LNCaP clone FGC (cell line): ENCODE results near the gene ABHD8.

Source experiments
- DNase-seq: peaks from one replicate; pipeline ENCODE4 v3.0.0-alpha.2; 2011; ENCODE audit warnings: low read depth
- H3K4me3 ChIP-seq: 2 replicates; pipeline ENCODE4 v1.5.1; 2011; ENCODE audit warnings: mild to moderate bottlenecking, low read depth, low read length, control low read depth
- TF ChIP-seq, protein P1 (sequence below): IDR thresholded peaks from 2 replicates; pipeline ENCODE4 v1.5.1; 2012; ENCODE audit warnings: mild to moderate bottlenecking; ENCODE audit not compliant: control insufficient read depth, insufficient read depth; ENCODE audit errors: extremely low read depth

ABHD8 gene

DNA sequence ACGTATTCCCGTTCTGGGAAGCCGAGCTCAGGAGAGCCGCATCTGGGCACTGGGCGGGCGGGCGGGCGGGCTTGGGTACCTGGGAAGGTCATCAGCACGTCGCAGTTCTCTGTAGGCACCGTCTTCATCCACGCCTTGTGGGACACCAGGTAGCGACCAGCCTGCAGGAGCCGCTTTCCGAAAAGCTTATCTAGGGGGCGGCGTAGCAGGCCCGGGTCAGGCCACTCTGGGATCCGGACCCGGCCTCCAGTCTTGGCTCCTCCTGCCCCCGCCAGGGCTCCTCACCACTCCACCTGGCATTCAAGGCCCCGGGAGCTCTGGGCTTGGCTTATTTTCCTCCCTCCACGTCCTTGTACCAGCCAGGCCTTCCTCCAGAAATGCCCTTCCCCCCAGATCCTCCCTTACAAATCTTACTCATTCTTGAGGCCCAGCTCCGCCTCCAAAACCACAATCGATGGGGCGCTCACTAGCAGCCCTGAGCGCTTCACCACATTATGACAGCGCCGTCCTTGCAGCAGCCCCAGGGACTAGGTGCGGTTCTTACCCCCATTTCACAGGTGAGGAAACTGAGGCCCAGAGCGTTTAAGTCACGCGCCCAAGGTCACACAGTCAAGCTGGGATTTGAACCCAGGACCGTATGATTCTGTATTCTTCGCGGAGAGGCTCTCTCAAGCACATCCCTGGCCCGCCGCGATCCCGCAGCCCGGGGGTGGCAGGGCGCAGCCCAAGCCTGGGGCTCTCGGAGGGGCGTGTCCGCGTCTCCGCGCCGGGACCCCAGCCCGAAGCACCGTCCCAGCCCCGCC is 30.6 kb upstream of the ABHD8 start:
- TF ChIP-seq, protein P1, sequence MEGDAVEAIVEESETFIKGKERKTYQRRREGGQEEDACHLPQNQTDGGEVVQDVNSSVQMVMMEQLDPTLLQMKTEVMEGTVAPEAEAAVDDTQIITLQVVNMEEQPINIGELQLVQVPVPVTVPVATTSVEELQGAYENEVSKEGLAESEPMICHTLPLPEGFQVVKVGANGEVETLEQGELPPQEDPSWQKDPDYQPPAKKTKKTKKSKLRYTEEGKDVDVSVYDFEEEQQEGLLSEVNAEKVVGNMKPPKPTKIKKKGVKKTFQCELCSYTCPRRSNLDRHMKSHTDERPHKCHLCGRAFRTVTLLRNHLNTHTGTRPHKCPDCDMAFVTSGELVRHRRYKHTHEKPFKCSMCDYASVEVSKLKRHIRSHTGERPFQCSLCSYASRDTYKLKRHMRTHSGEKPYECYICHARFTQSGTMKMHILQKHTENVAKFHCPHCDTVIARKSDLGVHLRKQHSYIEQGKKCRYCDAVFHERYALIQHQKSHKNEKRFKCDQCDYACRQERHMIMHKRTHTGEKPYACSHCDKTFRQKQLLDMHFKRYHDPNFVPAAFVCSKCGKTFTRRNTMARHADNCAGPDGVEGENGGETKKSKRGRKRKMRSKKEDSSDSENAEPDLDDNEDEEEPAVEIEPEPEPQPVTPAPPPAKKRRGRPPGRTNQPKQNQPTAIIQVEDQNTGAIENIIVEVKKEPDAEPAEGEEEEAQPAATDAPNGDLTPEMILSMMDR, result no peak
- no peak for DNase-seq
- H3K4me3 ChIP-seq, result peak overlapping the region; percentile 75

DNA sequence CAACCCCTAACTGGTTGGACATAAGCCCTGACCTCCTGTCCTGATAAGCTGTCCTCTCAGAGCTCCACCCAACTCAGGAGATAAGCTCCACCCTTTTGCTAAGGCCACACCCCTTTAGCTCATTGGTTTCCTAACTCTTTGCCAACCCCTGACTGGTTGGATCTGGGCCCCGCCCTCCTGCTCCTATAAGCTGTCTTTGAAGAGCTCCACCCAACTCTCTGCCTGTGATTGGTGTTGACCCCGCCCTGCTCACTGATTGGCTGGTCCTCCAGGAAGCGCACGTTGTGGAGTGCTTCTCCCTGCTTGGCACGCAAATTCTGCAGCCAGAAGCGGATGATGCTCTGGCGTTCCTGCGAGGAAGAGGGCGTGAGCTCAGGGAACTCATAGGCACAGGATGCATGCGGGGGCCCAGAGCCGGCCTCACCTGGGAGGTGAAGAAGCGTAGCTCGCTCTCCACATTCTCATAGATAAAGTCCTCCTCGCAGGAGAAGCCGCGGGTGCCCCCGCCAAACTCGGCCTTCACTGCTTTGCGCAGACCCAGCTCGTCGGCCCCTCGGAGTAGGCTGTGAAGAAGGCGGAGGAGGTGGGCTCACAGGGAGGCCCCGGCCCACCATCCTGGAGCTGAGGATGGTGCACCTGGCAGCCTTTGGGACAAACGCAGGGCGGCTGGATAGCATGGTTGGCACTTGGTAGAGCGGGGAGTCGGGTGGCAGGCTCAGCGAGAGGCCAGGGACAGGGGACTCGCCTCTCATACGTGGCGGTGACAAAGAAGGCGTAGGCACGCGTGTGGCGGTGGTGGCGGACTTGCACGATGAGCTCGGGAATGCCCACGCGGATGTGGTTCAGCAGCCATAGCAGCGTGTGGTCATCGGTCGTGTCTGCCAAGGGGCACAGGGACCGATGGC is 29.7 kb upstream of the ABHD8 start:
- DNase-seq, result peak; percentile 63
- TF ChIP-seq, protein P1, result no peak
- H3K4me3 ChIP-seq, result no peak overlapping the region

DNA sequence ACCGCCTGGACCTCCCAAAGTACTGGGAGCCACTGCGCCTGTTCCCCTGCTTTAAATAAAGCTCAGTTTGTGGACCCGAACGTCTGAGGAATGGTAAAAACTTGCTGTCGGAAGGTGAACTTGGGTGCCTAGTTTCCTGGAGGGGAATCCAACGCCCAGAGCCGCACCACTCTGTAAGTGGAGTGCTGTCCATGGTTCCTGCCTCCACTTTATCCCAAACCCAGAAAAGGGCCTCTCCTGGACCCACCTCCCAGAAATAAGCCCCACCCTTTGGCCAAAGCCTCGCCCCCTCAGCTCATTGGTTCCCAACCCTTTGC is 29.1 kb upstream of the ABHD8 start:
- H3K4me3 ChIP-seq, result no peak overlapping the region
- TF ChIP-seq, protein P1, result no peak
- no peak for DNase-seq

DNA sequence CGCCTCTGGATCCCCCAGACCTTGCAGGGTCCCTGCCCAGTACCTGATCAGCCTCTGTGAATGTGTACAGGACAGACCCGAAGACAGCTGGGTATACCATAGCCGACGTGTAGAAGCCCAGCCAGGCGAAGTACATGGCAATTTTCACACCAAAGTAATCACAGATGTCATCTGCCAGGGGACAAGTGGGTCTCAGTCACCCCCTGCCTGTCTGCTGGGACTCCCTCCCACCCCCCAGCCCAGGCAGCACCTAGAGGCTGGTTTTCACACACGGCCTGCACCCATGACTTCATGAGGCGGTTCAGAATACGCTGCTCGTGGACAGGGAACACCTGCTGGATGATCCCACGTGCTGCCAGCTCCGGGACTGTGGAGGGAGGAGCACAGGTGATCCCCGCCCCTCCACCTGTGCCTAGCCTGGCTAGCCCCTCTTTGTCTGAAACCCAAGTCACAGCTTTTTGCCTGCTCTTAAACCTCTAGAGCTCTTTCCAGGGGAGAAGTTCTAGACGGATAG is 27.9 kb upstream of the ABHD8 start:
- no peak overlapping the region for H3K4me3 ChIP-seq
- DNase-seq, result no peak
- TF ChIP-seq, protein P1, result no peak

DNA sequence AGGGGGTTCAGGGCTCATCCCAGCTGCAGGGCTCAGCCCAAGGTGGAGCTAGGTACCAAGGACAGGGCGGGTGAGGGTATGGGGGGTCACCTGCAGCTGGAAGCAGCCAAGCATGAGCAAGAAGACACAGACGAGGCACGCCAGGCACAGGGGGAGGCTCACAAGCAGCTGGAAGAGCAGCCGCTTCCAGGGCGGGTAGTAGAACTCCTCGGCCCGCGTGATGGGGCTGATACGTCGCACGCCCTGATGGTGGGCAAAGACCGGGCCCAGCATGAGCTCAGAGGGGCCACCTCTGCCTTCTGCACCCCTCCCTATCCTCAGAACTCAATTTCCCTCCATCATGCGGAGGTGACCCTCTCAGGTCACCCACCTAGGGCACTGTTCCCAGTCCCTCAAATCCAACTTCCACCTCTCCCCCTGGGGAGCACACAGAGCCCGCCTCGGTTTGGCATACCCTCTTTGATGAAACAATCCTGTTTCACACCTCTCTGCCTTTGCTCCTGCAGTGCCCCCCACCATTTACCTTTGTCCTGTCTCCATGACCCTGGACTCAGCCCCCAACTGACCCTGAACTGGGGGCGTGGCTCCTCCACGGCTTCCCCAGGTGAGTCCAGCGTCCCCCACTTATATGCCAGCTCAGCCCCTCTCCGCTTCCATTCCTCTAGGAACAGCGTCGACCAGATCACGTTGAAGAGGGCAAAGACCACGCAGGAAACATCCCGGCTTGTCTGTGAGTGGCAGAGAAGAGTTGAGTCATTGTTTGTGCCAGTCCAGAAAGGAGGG is 27.2 kb upstream of the ABHD8 start:
- TF ChIP-seq, protein P1, result no peak
- DNase-seq, result no peak
- no peak overlapping the region for H3K4me3 ChIP-seq

DNA sequence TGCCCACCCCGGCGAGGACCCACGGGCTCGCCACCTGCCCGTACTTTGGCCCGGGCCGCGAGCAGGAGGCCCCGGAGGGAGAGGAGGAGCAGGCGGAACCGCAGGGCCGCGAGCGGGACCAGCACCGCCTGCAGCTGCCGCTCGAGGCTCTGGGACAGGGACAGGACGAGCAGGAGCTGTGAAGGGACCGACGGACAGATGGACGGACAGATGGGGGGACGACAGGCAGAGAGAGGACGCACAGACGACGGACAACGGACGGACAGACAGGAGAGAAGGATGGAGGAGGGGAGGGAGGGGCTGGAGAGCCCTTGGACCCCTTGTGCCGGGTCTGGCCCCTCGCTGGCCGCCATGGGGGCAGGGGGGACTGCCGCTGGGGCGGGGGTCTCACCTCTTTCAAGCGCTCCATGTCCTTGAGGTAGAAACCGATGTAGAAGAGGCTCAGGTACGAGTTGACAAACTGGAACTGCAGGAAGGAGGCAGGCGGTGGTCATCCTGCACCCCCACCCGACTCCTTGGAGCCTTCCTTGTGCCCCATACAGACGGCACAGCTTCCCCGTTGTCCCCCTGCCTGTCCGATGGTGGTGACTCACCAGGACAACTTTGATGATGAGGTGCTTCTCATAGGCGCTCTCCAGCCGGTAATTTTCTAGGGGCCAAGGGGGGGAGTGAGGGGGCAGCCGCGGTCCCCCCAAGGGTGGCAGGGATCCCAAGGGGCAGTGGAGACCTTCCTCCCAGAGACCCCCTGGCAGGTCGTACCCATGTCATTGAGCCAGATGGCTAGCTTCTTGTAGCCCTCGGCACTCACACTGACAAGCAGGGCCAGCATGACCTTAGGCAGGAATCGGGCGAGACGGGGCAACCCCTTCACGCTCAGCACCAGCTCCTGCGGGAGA is 26.4 kb upstream of the ABHD8 start:
- TF ChIP-seq, protein P1, result no peak
- no peak overlapping the region for H3K4me3 ChIP-seq
- no peak for DNase-seq
